Eye (tissue), 1 donor: ENCODE measurements around the gene ARID1B.
"Not testable (repeated sequence)": the region's sequence is repeated elsewhere in the genome, so short reads cannot be mapped to it uniquely, and the experiment has no call there.

Source experiments
- DNase-seq: peaks from one replicate; pipeline ENCODE4 v3.0.0-alpha.2; 2015

The ARID1B gene

DNA sequence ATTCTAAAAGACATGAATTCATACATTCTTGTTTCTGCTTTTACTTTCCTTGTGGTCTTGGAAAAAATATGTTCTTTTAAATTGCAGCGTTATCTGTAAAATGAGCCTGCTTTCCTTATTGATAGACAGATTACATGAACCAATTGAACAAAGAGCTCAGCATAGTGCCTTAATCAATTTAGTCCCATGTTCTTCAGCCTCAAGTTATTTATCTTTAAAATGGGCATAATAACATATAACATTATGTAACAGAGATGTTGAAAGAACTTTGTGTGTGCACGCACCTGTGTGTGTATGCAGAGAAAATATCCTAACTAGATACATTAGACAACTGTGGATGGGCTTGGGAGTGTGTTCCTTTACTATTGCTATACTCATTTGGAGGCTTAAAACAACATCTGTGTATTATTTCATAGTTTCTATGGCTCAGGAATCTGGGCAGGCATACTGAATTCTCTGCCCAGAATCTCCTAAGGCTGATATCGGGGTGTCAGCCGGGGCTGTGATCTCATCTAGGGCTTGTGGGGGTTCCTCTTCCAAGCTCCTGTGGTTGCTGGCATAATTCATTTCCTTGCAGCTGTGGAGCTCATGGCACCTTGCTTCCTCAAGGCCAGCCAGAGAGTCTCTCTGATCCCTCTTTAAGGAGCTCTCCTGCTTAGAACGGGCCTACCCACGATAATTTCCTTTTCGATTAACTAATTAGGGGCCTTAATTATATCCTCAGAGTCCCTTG lies 194.1 kb downstream of the ARID1B start:
- no peak for DNase-seq

DNA sequence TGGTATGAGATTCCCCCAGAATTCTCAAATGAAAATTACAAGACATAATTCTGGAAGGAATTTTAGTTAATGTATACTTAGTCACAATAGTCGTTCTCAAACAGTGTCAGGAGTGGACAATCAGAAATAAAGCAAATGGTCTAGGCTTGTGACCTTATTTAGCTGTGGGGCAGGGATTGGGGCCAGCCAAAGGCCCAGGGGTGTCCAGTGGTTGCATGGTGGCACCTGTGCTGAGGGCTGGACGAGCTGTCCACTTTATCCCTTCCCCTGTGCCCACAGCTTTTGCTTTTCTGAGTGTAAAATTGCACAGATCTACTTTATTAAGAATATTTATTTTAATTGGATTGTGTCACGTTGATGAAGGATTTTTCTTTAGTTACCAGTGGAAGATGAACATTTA lies 195.0 kb downstream of the ARID1B start:
- no peak for DNase-seq

DNA sequence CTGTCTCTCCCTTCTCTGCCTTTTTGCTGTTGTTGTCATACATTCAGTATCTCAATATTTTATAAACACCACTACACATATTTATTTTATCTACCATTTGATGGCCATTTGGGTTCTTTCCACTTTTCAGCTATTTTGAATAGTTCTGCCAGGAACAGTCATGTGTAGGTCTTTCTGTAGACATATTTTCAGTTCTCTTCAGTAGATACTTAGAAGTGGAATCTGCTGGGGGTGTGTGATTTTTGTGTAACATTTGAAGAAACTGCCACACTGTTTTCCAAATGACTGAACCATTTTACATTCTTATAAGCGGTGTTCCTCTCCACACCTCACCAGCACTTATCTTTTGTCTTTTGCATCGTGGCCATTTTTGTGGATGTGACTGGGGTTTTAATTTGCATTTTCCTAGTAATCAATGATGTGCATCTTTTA lies 197.7 kb downstream of the ARID1B start:
- DNase-seq, result no peak

DNA sequence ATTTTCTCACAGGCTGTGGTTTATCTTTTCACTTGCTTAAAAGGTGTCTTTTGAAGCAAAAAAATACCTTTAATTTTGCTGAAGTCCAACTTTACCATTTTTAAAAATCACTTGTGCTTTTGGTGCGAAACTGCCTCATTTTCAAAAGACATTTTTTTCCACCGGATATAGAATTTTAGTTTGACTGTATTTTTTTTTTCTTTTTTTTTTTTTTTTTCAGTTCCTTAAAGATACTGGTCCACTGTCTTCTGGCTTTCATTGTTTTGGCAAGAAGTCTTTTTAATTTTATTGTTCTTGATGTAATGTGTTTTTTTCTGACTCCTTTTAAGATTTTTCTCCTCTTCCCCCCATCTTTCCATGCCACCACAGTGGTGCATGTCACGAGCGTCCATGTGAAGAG lies 198.2 kb downstream of the ARID1B start:
- no peak for DNase-seq

DNA sequence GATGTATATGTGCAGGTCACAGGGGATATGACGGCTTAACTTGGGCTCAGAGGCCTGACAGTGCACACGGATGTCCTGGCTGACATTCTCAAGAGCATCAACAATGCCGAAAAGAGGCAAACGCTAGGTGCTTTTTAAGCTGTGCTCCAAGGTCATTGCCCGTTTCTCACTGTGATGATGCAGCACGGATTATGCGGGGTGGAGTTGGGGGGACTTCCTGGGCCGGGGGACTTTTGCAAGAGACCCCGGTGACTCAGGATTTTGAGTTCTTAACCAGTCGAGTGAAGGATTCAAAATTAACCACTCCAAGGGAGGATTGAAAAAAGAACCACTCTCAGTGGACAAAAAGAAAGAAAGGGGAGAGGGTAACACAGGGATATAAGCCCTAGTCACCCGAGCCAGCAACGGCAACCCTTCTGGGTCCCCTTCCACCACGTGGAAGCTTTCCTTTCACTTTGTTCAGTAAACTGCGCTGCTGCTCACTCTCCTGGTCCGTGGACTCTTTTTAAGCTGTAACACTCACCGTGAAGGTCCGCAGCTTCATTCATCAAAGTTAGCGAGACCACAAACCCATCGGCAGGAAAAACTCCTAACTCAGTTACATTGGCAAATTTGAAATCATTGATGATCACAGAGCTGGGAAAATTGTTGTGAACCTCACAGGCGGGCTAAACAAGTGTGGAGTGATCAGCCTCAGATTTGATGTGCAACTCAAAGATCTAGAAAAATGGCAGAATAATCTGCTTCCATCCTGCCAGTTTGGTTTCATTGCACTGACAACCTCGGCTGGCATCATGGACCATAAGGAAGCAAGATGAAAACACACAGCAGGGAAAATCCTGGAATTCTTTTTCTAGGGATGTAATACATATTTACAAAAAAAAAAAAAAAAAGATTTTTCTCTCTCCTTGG lies 199.3 kb downstream of the ARID1B start:
- peak; percentile 79 for DNase-seq

DNA sequence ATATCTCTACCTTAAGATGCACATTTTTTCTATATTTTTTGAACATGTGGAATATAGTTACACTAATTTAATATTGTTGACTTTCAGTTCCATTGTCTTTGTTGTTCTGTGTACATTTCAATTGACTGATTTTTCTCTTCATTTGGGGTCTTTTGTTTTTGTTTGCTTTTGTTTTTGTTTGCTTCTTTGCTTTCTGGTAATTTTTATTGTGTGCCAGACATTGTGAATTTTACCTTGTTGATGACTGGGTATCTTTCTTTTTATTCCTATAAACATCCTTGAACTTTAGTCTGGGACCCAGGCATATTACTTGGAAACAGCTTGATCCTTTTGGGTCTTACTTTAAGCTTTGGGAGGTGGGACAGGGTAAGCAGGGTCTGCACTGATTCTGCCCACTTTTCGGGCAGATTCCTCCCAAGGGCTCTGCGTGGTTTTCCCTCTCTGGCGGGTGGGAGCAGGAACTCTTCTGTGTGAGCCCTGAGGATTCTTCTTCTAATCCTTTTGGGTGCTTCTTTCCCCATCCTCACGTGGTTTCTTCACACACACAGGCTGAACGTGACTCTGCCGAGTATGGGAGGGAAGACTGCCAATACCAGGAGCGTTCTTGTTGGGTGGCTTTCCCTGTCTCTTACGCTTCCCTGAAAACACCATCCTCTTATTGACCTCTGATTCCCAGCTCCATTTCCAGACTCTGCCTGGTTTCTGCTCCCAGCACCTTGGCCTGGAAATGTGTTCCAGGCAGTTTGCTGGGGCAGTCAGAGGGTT lies 200.5 kb downstream of the ARID1B start:
- DNase-seq, result peak; percentile 46

DNA sequence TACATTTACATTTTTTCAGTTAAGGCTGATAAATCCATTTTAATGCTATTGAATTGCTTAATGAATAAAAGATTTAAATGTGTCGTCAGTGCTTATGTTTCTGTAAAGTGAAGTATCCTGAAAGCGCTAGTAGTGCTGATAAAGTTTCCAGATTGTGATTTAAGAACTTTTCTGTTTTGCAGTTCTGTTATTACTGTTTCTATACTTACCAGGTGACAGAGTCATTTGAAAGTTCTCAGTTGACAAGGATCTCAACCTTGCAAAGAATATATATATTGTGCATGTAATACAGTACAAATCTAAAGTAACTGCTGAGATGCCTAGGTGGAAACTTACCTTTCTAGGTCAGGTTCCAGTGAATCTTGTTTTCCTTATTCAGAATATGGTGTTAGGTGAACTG lies 201.8 kb downstream of the ARID1B start:
- DNase-seq, result no peak

DNA sequence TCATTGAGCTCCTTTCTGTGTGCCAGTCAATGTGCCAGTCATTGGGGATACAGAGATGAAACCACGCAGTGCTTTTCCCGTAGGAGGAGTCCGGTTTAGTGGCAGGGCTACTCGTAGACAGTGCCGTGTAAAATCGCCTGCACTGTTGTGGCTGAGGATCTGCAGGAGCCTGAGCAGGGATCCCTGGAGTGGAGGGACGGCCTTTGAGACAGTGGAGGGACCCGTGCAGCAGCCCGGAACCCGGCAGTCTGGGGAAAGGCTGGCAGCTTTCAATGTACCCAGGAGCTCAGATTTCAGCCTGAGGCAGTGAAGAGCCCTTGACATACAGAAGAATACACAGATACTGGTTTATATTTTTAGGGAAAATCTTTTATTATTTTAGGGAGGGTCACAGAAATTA lies 203.3 kb downstream of the ARID1B start:
- DNase-seq, result peak; percentile 60

DNA sequence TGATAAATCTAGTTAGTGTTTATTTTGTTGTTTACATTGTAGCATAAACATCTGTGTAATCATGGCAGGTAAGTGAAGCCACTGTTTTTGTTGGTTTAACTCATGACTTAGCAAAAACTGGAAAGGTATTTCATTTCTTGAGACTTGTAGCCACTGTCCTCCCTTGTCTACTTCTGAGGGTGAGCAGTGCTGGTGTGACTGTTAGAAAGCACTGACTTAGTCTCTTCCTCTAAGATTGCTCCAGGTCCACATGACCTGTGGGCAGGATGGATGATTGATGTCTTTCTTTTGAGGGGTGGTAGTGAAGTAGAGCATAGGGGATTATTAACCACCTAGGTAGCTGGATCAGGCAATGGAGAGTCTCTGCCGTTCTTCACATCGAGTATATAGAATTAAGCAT lies 203.8 kb downstream of the ARID1B start:
- no peak for DNase-seq

DNA sequence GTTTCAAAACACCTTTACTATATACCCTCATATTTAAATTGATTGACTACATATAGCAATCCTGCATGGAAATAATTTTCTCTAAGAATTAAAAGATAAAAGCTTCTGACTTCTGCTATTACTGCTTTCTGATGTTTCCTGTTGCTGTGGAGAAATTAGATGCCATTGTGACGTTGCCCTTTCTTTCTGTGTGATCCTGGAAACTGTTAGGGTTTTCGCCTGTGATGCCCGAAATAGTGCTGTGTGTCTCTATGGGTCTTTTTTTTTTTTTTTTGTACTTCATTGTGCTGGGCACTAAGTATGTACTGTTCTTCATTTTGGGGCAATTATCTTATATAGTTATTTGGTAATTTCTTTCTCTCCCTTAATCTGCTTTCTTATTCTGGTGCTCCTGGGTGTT lies 205.0 kb downstream of the ARID1B start:
- DNase-seq, result no peak

DNA sequence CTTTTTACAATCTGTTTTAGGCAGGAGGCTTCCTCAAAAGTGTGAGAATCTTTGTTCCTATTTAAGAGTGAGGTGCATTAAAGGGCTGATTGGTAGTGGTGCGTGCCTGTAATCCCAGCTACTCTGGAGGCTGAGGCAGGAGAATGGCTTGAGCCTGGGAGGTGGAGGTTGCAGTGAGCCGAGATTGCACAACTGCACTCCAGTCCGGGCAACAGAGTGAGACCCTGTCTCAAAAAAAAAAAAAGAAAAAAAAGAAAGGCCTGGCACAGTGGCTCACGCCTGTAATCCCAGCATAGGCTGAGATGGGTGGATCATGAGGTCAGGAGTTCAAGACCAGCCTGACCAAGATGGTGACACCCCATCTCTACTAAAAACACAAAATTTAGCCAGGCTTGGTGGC lies 205.7 kb downstream of the ARID1B start:
- DNase-seq, result not testable (repeated sequence)

DNA sequence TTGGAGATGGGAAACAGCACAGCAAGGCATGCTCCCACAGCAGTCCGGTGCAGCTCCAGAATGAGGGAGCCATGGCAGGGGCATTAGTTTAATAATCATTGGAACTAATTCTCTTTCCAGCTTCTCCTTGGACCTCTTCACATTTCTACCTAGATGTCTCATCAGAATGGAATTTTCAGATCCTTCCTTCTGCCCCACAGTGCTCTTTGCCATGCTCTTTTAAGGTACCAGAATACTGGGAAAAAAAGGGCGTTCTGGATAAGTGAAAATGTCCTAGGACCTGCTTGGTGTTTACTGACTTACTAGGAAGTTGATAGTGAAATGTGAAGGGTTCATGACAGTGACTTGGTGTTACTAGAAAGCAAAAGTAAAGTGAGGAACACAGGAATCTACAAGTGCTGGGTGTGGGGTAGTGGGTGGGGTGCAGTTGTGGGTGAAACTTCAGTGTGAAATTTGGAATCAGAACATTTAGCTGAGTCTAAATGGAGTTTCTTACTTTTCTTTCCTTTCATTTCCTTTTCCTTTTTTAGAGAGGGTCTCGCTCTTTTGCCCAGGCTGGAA lies 207.1 kb downstream of the ARID1B start:
- no peak for DNase-seq

DNA sequence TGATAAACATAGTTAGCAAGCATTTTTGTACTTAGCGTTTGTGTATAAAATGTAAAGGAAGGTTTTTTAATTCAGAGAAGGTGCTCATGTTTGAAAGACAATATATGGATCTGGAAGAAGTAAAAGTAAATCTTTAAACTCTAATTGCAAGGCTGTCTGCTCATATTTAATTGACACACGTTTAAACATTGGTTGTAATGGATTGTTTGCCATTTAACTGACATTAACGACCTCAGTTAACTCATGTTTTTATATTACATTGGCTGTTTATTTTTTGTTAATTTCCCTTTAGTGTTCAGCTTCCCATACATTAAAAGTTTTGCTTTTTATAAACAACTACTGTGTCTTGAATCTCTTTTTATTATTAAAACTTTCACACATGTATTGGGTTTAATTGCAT lies 208.1 kb downstream of the ARID1B start:
- no peak for DNase-seq

DNA sequence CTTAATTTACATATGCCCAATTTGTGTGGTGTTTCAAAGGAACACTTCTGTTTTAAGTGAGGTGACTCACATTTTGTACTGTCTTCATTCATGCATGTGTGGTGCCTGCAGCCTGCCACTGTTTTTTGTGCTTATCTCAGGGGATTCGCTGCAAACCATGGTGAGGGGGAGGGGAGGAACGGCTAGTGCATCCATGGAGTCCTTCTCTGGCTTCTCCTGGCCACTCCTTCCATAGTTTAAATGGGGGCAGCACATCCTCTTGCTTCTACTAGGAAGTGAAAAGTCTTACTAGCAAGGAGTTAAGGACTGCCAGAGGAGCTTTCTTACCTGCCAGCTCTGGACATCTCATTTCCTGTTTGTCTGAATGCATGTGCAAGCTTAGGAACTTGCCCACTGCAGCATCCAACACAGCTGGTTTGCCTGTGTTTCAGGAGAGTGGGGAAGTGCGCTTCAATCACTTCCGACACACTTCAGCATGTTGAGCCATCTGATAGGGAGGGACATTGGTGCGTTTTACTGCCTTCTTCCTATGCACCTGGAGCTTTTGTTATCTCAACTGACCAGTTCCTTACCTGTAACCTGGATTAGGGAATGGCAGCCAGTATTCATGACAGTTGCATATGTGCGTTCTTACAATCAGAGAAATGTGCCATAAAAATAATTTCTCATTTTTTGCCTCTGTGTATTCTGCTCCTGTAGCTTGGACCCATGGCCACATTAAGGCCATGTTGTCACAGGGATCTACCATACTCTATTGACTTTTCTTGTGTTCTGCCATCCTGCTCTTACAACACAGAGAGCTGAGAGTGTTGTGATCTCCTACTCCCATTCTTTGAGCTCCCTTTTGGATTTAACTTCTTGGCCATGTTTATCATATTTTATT lies 211.3 kb downstream of the ARID1B start:
- peak; percentile 71 for DNase-seq

DNA sequence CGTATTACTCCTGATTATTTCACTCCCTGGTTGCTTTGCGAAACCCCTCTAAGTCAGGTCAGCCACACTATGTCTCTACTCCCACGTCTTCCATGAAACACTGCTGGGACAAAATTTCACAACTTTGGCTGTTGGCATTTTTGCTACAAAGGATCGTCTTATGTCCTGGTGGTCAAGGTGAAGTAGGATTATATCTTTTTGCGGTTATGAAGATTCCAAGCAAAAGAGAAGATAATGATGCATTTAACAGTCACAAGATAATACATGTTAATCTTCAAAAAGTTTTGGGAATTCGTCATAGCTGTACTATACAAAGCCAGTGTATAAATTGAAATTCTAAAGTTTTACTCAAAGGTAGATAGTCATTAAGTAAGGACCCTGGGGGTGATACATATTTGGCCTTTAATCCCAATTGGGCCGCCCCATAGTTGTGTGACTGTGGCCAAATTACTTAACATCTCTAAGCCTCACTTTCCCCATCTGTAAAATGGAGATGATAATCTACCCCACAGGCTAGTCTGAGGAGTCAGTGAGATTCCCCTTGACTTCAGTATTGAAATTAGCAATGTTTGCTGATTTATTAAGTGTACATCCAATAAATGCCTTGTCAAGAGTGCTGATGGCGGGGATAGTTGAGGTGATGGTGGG lies 212.1 kb downstream of the ARID1B start:
- DNase-seq, result no peak

DNA sequence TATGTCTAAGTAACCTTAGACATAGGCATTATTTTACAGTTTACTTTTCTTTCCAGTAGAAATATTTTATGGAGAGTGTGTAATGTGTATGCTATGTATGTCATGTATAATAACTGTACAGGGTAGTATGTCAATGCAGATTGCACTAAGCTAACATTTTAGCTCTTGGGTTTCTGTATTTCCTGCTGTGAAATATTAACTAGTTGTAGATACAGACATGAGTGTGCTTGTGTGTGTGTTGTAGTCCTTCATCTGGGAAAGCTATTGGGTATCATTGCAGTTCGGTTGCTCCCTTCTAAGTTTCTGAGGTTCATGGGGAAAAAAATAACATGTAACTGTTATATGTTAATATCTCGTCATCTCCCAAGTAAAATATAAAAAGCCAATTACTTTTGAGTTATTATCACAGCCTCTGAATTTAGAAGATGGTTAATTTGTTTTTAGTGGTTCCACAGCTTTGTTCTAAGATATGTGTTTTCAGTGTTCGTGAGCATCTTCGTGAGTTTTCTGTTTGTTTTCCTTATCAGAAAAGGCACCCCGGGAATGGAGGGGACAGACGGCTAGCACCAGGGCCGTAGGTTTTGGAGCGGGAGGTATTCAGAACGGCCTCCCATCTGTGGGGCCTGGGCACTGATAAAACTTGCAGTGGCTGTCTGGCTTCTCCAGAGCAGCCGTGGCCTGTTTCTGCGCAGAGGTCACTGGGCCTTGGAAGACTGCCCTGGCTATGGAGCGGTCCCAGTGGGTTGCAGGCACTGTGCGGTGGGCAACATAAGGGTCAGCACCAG lies 215.0 kb downstream of the ARID1B start:
- DNase-seq, result no peak

DNA sequence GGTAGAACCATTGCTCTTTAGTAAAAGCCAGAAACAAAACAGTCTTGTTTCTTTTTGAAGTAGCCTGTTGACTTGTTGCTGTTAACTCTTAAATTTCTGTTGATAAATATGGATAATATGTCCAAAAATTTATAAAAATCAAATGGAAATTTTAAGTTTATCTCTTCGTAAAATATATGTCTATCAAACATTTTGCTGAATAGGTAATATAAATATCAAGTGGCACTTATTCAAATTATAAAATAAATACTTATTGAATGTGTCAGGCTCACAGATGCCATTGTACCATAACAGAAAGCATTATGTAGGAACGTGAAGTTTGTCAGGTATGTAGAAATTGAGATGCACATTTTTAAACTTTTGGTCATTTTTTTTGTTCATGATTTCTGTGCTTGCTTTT lies 216.5 kb downstream of the ARID1B start:
- DNase-seq, result no peak

DNA sequence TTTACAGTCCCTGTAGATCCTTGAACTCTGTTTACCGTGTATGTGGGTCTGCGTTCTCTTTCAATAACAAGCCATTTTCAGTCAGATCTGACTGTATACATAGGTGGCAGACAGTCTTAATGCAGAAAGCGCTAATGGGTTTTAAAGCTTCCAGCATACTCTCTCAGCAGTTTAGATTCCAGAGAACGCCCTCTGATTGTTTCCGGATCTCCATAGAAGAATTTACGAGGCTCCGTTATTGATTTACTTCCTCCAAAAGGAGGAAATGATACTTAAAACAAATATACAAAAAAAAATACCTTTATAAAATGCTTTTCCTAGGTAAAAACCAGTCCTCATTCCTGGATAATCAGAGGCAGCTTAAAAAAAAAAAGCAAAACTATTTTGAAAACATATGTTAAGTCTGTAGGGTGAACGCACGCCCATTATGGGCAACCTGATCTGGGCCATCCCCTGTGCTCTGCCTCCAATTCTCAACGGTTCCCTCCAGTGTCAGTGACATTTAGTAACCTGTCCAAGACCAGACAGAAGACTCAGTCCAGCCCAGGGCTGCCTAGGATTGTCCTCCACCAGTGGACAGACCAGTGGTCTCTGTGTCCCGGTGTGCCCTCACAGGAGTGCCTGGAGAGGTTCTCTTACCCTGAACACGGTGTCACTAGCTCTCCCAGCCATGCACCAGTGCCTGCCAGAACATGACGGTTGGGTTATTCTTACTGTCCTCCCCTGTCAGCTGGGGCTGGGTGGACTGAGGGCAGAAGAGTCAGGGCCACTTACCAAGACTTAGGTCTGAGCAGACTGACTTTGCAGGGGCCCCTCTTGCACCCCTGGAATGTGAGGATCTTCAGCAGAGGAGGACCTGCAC lies 217.3 kb downstream of the ARID1B start:
- DNase-seq, result no peak

DNA sequence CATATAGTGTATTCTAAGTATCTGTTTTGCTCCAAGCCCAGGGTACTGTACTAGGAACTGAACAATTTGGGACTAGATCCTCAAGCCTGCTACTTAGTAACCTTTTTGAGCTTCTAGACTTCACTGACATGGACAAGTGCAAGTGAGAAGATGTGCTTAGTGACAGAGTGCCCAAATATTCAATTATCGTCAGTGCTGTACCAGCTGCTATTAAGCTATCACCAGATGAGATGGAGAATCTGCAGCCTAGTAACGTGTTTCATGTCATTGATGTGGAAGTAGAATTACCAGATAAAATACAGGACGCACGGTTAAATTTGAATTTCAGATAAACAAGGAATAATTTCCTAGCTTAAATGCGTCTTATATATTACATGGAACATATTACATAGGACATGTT lies 218.3 kb downstream of the ARID1B start:
- DNase-seq, result no peak

DNA sequence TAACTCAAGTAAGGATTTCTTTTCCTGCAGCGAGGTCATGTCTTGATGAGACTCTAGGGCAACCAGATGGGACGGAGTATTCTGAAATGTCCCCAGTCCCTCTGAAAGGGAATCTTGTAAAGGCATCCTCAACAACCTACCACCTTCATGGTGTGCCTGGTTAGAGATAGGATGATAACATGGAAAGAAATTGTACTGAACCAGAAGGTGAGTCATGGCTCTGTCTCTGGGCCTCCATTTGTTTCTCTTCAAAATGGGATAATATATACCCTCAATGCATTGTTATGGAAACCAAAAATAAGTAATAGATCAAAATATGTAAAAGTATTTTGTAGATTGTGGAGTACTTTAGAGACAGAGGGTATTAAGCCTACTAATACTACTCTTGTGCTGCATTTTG lies 219.1 kb downstream of the ARID1B start:
- DNase-seq, result no peak
